ENCODE data around the gene STYXL1. TPM values are rescaled to one million over a fixed set of nuclear protein-coding genes. Genes with fewer than 3 reads are reported as not detected.
"Not testable (repeated sequence)": the region's sequence is repeated elsewhere in the genome, so short reads cannot be mapped to it uniquely, and the experiment has no call there.

The STYXL1 gene
- total and polyA plus RNA-seq, 9 donors = 15.2 to 29.7 (median 21.3) TPM

DNA sequence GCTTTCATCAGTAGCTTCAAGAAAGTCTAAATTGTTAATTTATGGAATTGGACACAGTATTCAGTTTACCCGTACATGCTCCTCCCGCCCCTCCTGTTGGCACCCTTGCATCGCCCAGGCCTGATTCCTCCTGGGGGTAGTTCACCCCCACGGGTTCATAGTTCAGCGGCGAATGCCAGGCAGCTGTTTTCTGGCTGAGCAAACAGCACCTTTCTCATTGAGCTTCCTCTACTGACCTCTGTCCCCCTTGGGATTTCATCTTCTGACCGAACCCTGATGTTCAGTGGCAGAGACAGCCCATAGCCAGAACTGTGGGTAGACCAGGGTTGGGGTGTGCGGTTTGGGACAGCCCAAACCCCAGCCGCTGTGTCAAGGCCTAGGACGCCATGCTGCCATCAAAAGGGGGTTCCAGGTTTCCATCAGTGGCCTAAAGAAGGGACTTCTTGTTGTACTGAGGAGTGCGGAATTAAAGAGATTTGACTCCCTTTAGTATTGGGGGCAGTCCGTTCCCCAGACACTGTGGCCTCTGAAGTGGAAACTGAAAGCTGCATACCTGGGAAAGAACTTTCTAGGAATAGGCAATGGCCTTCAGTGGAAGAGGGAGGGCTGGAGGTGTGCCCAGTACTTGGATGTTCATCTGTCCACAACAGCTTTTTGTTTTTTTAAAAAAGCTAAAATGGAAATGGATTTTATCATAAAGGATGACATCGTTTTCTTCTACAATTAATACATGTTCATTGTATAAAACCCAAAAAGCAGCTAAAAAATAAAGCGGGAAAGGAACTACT lies 19.1 kb upstream of the STYXL1 start:
- WGBS (ENCODE audit: insufficient coverage) = 96% methylated on average over 10 of the region's 14 CpGs
- Histone ChIP-seq H3K27me3 (ENCODE audit: control insufficient read depth, insufficient read depth, low read length) (no peaks in the 10 kb centered on the region), H3K4me3 (ENCODE audit: low read length) (no peak overlapping the region), H3K9me3 (replicated peaks; ENCODE audit: control insufficient read depth, low read depth, low read length) (no peaks in the 10 kb centered on the region), H3K27ac (ENCODE audit: low read length) (no peak overlapping the region), H3K36me3 (ENCODE audit: control insufficient read depth, insufficient read depth, low read length) (peaks cover 57% of the 10 kb centered on the region), H3K4me1 (ENCODE audit: control insufficient read depth, insufficient read depth, low read length) (no peaks in the 10 kb centered on the region)
- DNase-seq = no peak

- Histone ChIP-seq H3K27ac (ENCODE audit: low read length) (no peak overlapping the region), H3K4me1 (ENCODE audit: control insufficient read depth, insufficient read depth, low read length) (no peaks in the 10 kb centered on the region), H3K4me3 (ENCODE audit: low read length) (no peak overlapping the region), H3K27me3 (ENCODE audit: control insufficient read depth, insufficient read depth, low read length) (no peaks in the 10 kb centered on the region), H3K36me3 (ENCODE audit: control insufficient read depth, insufficient read depth, low read length) (peaks cover 74% of the 10 kb centered on the region), H3K9me3 (replicated peaks; ENCODE audit: control insufficient read depth, low read depth, low read length) (no peaks in the 10 kb centered on the region)
- no peak for DNase-seq
- WGBS (ENCODE audit: insufficient coverage) = 91% methylated on average over 8 of the region's 14 CpGs
These were observed 17.3 kb upstream of the STYXL1 start for GRCh38 chr7:76065016-76065612.

DNA sequence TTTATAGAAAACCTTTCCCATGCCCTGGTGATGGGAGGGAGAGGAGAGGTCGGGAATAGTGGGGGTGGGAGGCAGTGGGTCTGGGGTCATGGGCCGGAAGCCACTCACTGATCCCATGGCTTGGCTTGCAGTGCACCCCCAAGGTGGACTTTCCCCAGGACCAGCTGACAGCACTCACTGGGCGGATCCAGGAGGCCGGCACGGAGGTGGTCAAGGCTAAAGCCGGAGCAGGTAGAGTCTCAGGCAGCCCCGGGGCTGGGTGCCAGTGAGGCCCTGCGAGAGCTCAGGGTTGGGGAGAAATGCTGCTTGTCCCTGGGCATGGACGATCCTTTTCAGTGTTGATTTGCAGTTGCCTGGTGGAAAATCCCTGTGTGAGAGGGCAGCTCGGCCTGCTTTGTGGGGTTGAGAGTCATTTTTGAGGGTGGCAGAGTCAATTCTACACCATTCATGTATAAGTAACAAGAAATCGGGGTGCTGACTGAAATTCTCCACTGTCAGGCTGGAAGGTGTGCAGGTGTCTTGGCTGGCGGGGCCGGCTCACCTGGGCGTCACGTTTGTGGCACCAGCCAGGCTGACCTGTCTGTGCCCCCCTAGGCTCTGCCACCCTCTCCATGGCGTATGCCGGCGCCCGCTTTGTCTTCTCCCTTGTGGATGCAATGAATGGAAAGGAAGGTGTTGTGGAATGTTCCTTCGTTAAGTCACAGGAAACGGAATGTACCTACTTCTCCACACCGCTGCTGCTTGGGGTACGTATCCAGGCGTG lies 16.6 kb upstream of the STYXL1 start:
- 95% methylated on average over 18 of the region's 24 CpGs for WGBS (ENCODE audit: insufficient coverage)
- Histone ChIP-seq H3K9me3 (replicated peaks; ENCODE audit: control insufficient read depth, low read depth, low read length) (no peaks in the 10 kb centered on the region), H3K36me3 (ENCODE audit: control insufficient read depth, insufficient read depth, low read length) (peaks cover 82% of the 10 kb centered on the region), H3K4me1 (ENCODE audit: control insufficient read depth, insufficient read depth, low read length) (no peaks in the 10 kb centered on the region), H3K4me3 (ENCODE audit: low read length) (no peak overlapping the region), H3K27ac (ENCODE audit: low read length) (no peak overlapping the region), H3K27me3 (ENCODE audit: control insufficient read depth, insufficient read depth, low read length) (no peaks in the 10 kb centered on the region)
- DNase-seq = no peak

DNA sequence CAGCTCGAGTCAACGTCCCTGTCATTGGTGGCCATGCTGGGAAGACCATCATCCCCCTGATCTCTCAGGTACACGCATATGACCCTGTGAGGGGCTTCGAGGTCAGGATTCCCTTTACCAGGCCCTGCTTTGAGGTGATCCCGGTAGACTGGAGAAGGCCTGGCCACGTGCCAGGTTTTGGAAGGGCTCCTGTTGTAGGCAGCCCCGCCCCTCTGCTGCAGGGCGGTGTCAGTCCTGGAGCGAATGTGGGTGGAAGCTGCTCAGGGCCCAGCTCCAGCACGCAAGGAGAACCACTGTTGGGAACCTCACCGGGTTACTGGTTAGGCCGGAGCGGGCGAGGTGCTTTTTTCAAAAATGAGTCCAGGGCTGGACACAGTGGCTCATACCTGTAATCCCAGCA lies 15.7 kb upstream of the STYXL1 start:
- DNase-seq = no peak
- no peaks in the 10 kb centered on the region for H3K4me1 ChIP-seq (ENCODE audit: control insufficient read depth, insufficient read depth, low read length)
- WGBS (ENCODE audit: insufficient coverage) = 92% methylated on average over 10 of the region's 14 CpGs

GRCh38 chr7:76063114-76063513 lies 15.3 kb upstream of the STYXL1 start:
- no peaks in the 10 kb centered on the region for H3K27me3 ChIP-seq (ENCODE audit: control insufficient read depth, insufficient read depth, low read length)
- H3K36me3 ChIP-seq (ENCODE audit: control insufficient read depth, insufficient read depth, low read length) = peaks cover 94% of the 10 kb centered on the region
- 90% methylated on average over 9 of the region's 10 CpGs for WGBS (ENCODE audit: insufficient coverage)
- DNase-seq = no peak
- no peaks in the 10 kb centered on the region for H3K9me3 ChIP-seq (replicated peaks; ENCODE audit: control insufficient read depth, low read depth, low read length)
- no peak overlapping the region for H3K27ac ChIP-seq (ENCODE audit: low read length)
- no peaks in the 10 kb centered on the region for H3K4me1 ChIP-seq (ENCODE audit: control insufficient read depth, insufficient read depth, low read length)
- H3K4me3 ChIP-seq (ENCODE audit: low read length) = no peak overlapping the region

More for the DNA sequence above, 15.7 kb upstream of the STYXL1 start:
- H3K27ac ChIP-seq (ENCODE audit: low read length) = no peak overlapping the region
- H3K27me3 ChIP-seq (ENCODE audit: control insufficient read depth, insufficient read depth, low read length) = no peaks in the 10 kb centered on the region
- no peaks in the 10 kb centered on the region for H3K9me3 ChIP-seq (replicated peaks; ENCODE audit: control insufficient read depth, low read depth, low read length)
- H3K36me3 ChIP-seq (ENCODE audit: control insufficient read depth, insufficient read depth, low read length) = peaks cover 90% of the 10 kb centered on the region
- H3K4me3 ChIP-seq (ENCODE audit: low read length) = no peak overlapping the region

- DNase-seq = no peak
- Histone ChIP-seq H3K4me1 (ENCODE audit: control insufficient read depth, insufficient read depth, low read length) (no peaks in the 10 kb centered on the region), H3K27me3 (ENCODE audit: control insufficient read depth, insufficient read depth, low read length) (no peaks in the 10 kb centered on the region), H3K27ac (ENCODE audit: low read length) (no peak overlapping the region), H3K36me3 (ENCODE audit: control insufficient read depth, insufficient read depth, low read length) (peaks cover 97% of the 10 kb centered on the region), H3K4me3 (ENCODE audit: low read length) (no peak overlapping the region), H3K9me3 (replicated peaks; ENCODE audit: control insufficient read depth, low read depth, low read length) (no peaks in the 10 kb centered on the region)
- 93% methylated on average over 15 of the region's 15 CpGs for WGBS (ENCODE audit: insufficient coverage)
These were observed 14.5 kb upstream of the STYXL1 start for GRCh38 chr7:76062254-76062653.

DNA sequence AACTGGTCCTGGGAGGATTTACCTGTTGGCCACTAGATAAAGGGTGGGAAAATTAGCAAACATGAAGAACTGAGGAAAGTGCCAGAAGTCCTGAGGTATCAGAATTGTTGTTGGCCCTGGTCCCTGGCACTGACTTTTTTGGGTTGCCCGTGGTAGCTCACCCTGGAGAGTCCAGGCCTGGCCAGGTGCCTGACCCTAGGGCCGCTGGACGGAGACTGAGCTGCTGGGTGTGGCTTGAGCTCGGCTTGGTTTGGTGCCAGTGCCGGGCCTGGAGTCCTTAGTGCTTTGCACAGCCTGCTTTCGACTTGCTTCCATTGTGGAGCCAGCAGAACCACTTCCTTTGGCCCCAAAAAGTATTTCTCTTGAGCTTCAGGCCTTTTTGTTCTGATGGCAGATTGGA lies 13.0 kb upstream of the STYXL1 start:
- no peaks in the 10 kb centered on the region for H3K27me3 ChIP-seq (ENCODE audit: control insufficient read depth, insufficient read depth, low read length)
- no peak for DNase-seq
- WGBS (ENCODE audit: insufficient coverage) = 58% methylated on average over 6 of the region's 6 CpGs
- H3K9me3 ChIP-seq (replicated peaks; ENCODE audit: control insufficient read depth, low read depth, low read length) = no peaks in the 10 kb centered on the region
- H3K4me3 ChIP-seq (ENCODE audit: low read length) = no peak overlapping the region
- H3K4me1 ChIP-seq (ENCODE audit: control insufficient read depth, insufficient read depth, low read length) = no peaks in the 10 kb centered on the region
- peaks cover 93% of the 10 kb centered on the region for H3K36me3 ChIP-seq (ENCODE audit: control insufficient read depth, insufficient read depth, low read length)
- H3K27ac ChIP-seq (ENCODE audit: low read length) = no peak overlapping the region

- not testable (repeated sequence) for H3K4me3 ChIP-seq (ENCODE audit: low read length); H3K9me3 ChIP-seq (replicated peaks; ENCODE audit: control insufficient read depth, low read depth, low read length); H3K4me1 ChIP-seq (ENCODE audit: control insufficient read depth, insufficient read depth, low read length); H3K27ac ChIP-seq (ENCODE audit: low read length); DNase-seq; H3K27me3 ChIP-seq (ENCODE audit: control insufficient read depth, insufficient read depth, low read length)
- peaks cover 89% of the 10 kb centered on the region for H3K36me3 ChIP-seq (ENCODE audit: control insufficient read depth, insufficient read depth, low read length)
- 94% methylated on average over 6 of the region's 7 CpGs for WGBS (ENCODE audit: insufficient coverage)
These were observed 10.9 kb upstream of the STYXL1 start for GRCh38 chr7:76058745-76059144.

GRCh38 chr7:76057813-76058145 lies 10.0 kb upstream of the STYXL1 start:
- no peak overlapping the region for H3K4me3 ChIP-seq (ENCODE audit: low read length)
- 87% methylated on average over 11 of the region's 11 CpGs for WGBS (ENCODE audit: insufficient coverage)
- no peaks in the 10 kb centered on the region for H3K27me3 ChIP-seq (ENCODE audit: control insufficient read depth, insufficient read depth, low read length)
- DNase-seq = no peak
- H3K4me1 ChIP-seq (ENCODE audit: control insufficient read depth, insufficient read depth, low read length) = no peaks in the 10 kb centered on the region
- peaks cover 85% of the 10 kb centered on the region for H3K36me3 ChIP-seq (ENCODE audit: control insufficient read depth, insufficient read depth, low read length)
- no peaks in the 10 kb centered on the region for H3K9me3 ChIP-seq (replicated peaks; ENCODE audit: control insufficient read depth, low read depth, low read length)
- no peak overlapping the region for H3K27ac ChIP-seq (ENCODE audit: low read length)

DNA sequence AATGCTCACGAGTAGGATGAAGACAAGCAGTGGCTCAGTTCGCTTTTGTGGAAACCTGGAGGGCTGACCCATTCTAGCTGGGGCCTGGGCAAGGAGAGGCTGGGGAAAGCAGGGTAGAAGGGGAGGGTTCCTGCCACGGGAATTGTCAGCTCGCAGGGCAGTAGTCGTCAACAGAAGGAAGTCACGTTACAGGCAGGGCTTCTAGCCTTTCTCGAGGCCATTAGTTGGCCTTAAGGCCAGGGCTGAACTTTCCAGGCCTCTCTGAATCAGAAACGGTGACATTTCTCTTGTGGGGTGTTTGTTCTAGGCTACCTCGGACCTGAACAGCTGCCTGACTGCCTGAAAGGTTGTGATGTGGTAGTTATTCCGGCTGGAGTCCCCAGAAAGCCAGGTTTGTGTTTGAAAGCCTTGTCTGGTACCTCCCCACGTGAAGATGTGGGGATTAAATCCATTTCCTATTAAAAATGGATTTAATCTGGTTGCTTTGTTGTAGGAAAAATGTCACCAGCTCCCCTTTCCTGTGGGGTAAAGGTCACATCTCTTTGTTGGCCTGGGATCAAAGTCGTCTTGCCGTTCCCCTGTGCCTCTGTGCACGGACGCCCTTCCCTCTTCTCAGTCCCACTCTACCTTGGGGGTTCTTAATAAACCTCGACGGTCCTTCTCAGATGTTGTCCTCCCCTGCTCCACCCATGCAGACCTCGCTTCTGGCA lies 9.5 kb upstream of the STYXL1 start:
- H3K27ac ChIP-seq (ENCODE audit: low read length) = no peak overlapping the region

More for the DNA sequence above, 9.5 kb upstream of the STYXL1 start:
- no peak for DNase-seq
- Histone ChIP-seq H3K4me3 (ENCODE audit: low read length) (no peak overlapping the region), H3K4me1 (ENCODE audit: control insufficient read depth, insufficient read depth, low read length) (no peaks in the 10 kb centered on the region), H3K36me3 (ENCODE audit: control insufficient read depth, insufficient read depth, low read length) (peaks cover 80% of the 10 kb centered on the region), H3K9me3 (replicated peaks; ENCODE audit: control insufficient read depth, low read depth, low read length) (no peaks in the 10 kb centered on the region), H3K27me3 (ENCODE audit: control insufficient read depth, insufficient read depth, low read length) (no peaks in the 10 kb centered on the region)
- 86% methylated on average over 15 of the region's 18 CpGs for WGBS (ENCODE audit: insufficient coverage)

All from muscle of leg (tissue), 11 donors.